HepG2 (cell line): Measurements from ENCODE around the gene NUP58. TPM values are rescaled to one million over a fixed set of nuclear protein-coding genes. Genes with fewer than 3 reads are reported as not detected.

Experiments
- ARNT ChIP-seq: fragments of 450-650 bp; IDR thresholded peaks from 2 replicates; pipeline ENCODE4 v1.6.1; 2017
- ELF3 ChIP-seq: IDR thresholded peaks from 2 replicates; pipeline ENCODE4 v1.6.1; 2016; ENCODE audit warnings: missing genetic modification reagents, missing compliant biosample characterization
- HOXD1 ChIP-seq: sonication (generic); formaldehyde crosslinking; IDR thresholded peaks from 2 replicates; pipeline ENCODE4 v1.5.0; 2020; ENCODE audit warnings: missing genetic modification reagents
- IRF2 ChIP-seq: IDR thresholded peaks from 2 replicates; pipeline ENCODE4 v1.6.1; 2018; ENCODE audit warnings: missing genetic modification reagents, missing compliant biosample characterization
- KAT8 ChIP-seq: IDR thresholded peaks from 2 replicates; pipeline ENCODE4 v1.6.1; 2016; ENCODE audit warnings: missing genetic modification reagents, missing compliant biosample characterization
- KDM2A ChIP-seq: sonication (generic); formaldehyde crosslinking; IDR thresholded peaks from 2 replicates; pipeline ENCODE4 v1.4.0; 2020; ENCODE audit warnings: low read depth, missing genetic modification reagents, borderline replicate concordance
- MBD4 ChIP-seq: IDR thresholded peaks from 2 replicates; pipeline ENCODE4 v1.6.1; 2012; ENCODE audit warnings: low read length, inconsistent platforms, borderline replicate concordance
- RFXANK ChIP-seq: IDR thresholded peaks from 2 replicates; pipeline ENCODE4 v1.6.1; 2016
- SRSF1 ChIP-seq: fragments of 200-400 bp; formaldehyde crosslinking; optimal IDR thresholded peaks from 2 replicates; pipeline ENCODE3; 2017; ENCODE audit warnings: mild to moderate bottlenecking, low read depth, low read length, moderate library complexity
- TCF7 ChIP-seq: sonication (generic); IDR thresholded peaks from 2 replicates; pipeline ENCODE4 v1.6.1; 2016; ENCODE audit warnings: antibody characterized with exemption, low read depth
- TEAD2 ChIP-seq: sonication (generic); formaldehyde crosslinking; IDR thresholded peaks from 2 replicates; pipeline ENCODE4 v1.9.0; 2021; ENCODE audit warnings: missing genetic modification reagents
- ZNF12 ChIP-seq: sonication (generic); formaldehyde crosslinking; IDR thresholded peaks from 2 replicates; pipeline ENCODE4 v1.5.0; 2020; ENCODE audit warnings: missing genetic modification reagents
- ZNF333 ChIP-seq: sonication (generic); formaldehyde crosslinking; IDR thresholded peaks from 2 replicates; pipeline ENCODE4 v1.4.0; 2020; ENCODE audit warnings: mild to moderate bottlenecking, missing genetic modification reagents, borderline replicate concordance
- ZNF441 ChIP-seq: sonication (generic); formaldehyde crosslinking; IDR thresholded peaks from 2 replicates; pipeline ENCODE4 v1.7.0; 2021; ENCODE audit warnings: missing genetic modification reagents, borderline replicate concordance
- ZNF564 ChIP-seq: sonication (generic); formaldehyde crosslinking; IDR thresholded peaks from 2 replicates; pipeline ENCODE4 v1.8.1; 2023; ENCODE audit warnings: mild to moderate bottlenecking, missing genetic modification reagents
- ZNF614 ChIP-seq: IDR thresholded peaks from 2 replicates; pipeline ENCODE4 v1.6.1; 2018; ENCODE audit warnings: missing biosample characterization, missing genetic modification reagents, inconsistent platforms, borderline replicate concordance
- ZNF670 ChIP-seq: sonication (generic); formaldehyde crosslinking; IDR thresholded peaks from 2 replicates; pipeline ENCODE4 v1.8.0; 2022; ENCODE audit warnings: mild to moderate bottlenecking, missing genetic modification reagents, borderline replicate concordance
- ZNF724P ChIP-seq: sonication (generic); formaldehyde crosslinking; IDR thresholded peaks from 2 replicates; pipeline ENCODE4 v1.8.0; 2022; ENCODE audit warnings: missing genetic modification reagents, borderline replicate concordance
- ZNF781 ChIP-seq: sonication (generic); formaldehyde crosslinking; IDR thresholded peaks from 2 replicates; pipeline ENCODE4 v1.5.1; 2020; ENCODE audit warnings: borderline replicate concordance, mild to moderate bottlenecking, missing genetic modification reagents; ENCODE audit errors: not compliant biosample characterization
- ZNF883 ChIP-seq: sonication (generic); formaldehyde crosslinking; IDR thresholded peaks from 2 replicates; pipeline ENCODE4 v1.5.1; 2020; ENCODE audit warnings: mild to moderate bottlenecking, missing genetic modification reagents; ENCODE audit errors: not compliant biosample characterization
- polyA plus RNA-seq, 8 experiments: library from polyadenylated mRNA; depleted of rRNA in 3 of 8; stranded (reverse) in 7 of 8; unstranded in 1 of 8; fragments of >200 nt; fragmentation: Illumina TruSeq in 4 of 8; extraction: Trizol in 4 of 8; gene quantifications; 2 replicates each; pipeline versions ENCODE4 v1.2.1 to v1.2.3, GENCODE V29; 2011 to 2016; ENCODE audit warnings: low read depth in 4 of 8, missing spikeins in 1 of 8, mixed read lengths in 1 of 8; ENCODE audit not compliant: insufficient read depth in 1 of 8
- total RNA-seq, 5 experiments: library from RNA; depleted of rRNA; stranded (reverse); fragments of >200 nt; fragmentation: Illumina TruSeq; extraction: Trizol; gene quantifications; 2 replicates each; pipeline ENCODE4 v1.2.3, GENCODE V29; 2016; ENCODE audit warnings: low read depth in 1 of 5
- TF ChIP-seq, protein P1 (sequence below): IDR thresholded peaks from 2 replicates; pipeline ENCODE4 v1.6.1; 2016; ENCODE audit warnings: low read depth, missing genetic modification reagents, missing compliant biosample characterization
- TF ChIP-seq, protein P2 (sequence below): sonication (generic); formaldehyde crosslinking; conservative IDR thresholded peaks from 2 replicates; pipeline ENCODE4 v1.8.0; 2022; ENCODE audit warnings: missing genetic modification reagents
- TF ChIP-seq, protein P3 (sequence below): sonication (generic); formaldehyde crosslinking; IDR thresholded peaks from 2 replicates; pipeline ENCODE4 v1.8.0; 2022; ENCODE audit warnings: mild to moderate bottlenecking, missing genetic modification reagents

Gene NUP58
- total and polyA plus RNA-seq, 2 of the 13 experiments (the other 11 are each of a cell fraction or from before 2014, with no cell fraction given) = 45.4 to 46.5 TPM

DNA sequence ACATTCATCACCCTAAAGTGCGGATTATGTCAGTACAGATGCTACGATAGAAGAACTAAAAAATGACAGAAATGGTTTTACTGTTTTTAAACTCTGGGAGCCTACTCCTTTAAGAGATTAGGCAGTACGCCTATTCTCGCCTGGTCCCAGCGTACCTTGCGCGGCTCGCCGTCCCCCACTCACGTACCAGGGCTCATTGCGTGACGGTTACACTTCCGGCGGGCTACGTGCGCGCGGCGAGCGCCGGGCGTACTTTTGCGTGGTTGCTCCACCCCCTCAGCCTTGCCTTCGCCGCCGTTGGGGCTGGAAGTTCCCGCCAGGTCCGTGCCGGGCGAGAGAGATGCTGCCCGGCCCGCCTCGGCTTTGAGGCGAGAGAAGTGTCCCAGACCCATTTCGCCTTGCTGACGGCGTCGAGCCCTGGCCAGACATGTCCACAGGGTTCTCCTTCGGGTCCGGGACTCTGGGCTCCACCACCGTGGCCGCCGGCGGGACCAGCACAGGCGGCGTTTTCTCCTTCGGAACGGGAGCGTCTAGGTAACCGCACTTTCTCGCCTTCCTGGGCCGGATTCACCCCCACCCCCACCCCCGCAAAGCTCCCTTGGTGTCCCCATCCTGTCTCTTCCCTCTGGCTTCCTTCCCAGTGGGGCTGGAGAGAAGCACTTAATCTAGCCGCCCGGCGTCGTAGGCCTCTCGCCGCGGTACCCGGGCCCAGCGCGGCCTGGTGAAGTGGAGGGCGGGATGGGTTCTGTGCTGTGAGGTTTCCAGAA is at the start of gene NUP58 (continued):
- TF ChIP-seq TCF7 (no peak), ZNF564 (CRISPR knock-in tag) (no peak; the same call in 1 of the 2 replicates), ZNF441 (CRISPR knock-in tag) (peak; percentile 82; the same call in 1 of the 2 replicates), ARNT (no peak), RFXANK (CRISPR knock-in tag) (no peak), ZNF883 (CRISPR knock-in tag) (peak; percentile 65), ZNF724P (CRISPR knock-in tag) (no peak; the same call in 1 of the 2 replicates), ZNF670 (CRISPR knock-in tag) (no peak), IRF2 (peak; percentile 42; the same call in 1 of the 2 replicates), ZNF614 (CRISPR knock-in tag) (peak; percentile 29; the same call in 1 of the 2 replicates), HOXD1 (CRISPR knock-in tag) (no peak), SRSF1 (peak; percentile 42), ELF3 (CRISPR knock-in tag) (no peak), ZNF12 (CRISPR knock-in tag) (no peak), ZNF781 (CRISPR knock-in tag) (no peak), KAT8 (CRISPR knock-in tag) (peak; percentile 89), TEAD2 (CRISPR knock-in tag) (no peak), ZNF333 (CRISPR knock-in tag) (0 out of 2 replicates have a peak, but pooled peaks have one; percentile 47), MBD4 (no peak), KDM2A (CRISPR knock-in tag) (peak; percentile 84; the same call in 1 of the 2 replicates)
- TF ChIP-seq, protein P1, sequence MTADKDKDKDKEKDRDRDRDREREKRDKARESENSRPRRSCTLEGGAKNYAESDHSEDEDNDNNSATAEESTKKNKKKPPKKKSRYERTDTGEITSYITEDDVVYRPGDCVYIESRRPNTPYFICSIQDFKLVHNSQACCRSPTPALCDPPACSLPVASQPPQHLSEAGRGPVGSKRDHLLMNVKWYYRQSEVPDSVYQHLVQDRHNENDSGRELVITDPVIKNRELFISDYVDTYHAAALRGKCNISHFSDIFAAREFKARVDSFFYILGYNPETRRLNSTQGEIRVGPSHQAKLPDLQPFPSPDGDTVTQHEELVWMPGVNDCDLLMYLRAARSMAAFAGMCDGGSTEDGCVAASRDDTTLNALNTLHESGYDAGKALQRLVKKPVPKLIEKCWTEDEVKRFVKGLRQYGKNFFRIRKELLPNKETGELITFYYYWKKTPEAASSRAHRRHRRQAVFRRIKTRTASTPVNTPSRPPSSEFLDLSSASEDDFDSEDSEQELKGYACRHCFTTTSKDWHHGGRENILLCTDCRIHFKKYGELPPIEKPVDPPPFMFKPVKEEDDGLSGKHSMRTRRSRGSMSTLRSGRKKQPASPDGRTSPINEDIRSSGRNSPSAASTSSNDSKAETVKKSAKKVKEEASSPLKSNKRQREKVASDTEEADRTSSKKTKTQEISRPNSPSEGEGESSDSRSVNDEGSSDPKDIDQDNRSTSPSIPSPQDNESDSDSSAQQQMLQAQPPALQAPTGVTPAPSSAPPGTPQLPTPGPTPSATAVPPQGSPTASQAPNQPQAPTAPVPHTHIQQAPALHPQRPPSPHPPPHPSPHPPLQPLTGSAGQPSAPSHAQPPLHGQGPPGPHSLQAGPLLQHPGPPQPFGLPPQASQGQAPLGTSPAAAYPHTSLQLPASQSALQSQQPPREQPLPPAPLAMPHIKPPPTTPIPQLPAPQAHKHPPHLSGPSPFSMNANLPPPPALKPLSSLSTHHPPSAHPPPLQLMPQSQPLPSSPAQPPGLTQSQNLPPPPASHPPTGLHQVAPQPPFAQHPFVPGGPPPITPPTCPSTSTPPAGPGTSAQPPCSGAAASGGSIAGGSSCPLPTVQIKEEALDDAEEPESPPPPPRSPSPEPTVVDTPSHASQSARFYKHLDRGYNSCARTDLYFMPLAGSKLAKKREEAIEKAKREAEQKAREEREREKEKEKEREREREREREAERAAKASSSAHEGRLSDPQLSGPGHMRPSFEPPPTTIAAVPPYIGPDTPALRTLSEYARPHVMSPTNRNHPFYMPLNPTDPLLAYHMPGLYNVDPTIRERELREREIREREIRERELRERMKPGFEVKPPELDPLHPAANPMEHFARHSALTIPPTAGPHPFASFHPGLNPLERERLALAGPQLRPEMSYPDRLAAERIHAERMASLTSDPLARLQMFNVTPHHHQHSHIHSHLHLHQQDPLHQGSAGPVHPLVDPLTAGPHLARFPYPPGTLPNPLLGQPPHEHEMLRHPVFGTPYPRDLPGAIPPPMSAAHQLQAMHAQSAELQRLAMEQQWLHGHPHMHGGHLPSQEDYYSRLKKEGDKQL (CRISPR knock-in tag) = no peak
- TF ChIP-seq, protein P2, sequence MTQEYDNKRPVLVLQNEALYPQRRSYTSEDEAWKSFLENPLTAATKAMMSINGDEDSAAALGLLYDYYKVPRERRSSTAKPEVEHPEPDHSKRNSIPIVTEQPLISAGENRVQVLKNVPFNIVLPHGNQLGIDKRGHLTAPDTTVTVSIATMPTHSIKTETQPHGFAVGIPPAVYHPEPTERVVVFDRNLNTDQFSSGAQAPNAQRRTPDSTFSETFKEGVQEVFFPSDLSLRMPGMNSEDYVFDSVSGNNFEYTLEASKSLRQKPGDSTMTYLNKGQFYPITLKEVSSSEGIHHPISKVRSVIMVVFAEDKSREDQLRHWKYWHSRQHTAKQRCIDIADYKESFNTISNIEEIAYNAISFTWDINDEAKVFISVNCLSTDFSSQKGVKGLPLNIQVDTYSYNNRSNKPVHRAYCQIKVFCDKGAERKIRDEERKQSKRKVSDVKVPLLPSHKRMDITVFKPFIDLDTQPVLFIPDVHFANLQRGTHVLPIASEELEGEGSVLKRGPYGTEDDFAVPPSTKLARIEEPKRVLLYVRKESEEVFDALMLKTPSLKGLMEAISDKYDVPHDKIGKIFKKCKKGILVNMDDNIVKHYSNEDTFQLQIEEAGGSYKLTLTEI (CRISPR knock-in tag) = no peak
- TF ChIP-seq, protein P3, sequence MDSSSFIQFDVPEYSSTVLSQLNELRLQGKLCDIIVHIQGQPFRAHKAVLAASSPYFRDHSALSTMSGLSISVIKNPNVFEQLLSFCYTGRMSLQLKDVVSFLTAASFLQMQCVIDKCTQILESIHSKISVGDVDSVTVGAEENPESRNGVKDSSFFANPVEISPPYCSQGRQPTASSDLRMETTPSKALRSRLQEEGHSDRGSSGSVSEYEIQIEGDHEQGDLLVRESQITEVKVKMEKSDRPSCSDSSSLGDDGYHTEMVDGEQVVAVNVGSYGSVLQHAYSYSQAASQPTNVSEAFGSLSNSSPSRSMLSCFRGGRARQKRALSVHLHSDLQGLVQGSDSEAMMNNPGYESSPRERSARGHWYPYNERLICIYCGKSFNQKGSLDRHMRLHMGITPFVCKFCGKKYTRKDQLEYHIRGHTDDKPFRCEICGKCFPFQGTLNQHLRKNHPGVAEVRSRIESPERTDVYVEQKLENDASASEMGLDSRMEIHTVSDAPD (CRISPR knock-in tag) = no peak
